NCI-H226 (cell line): Measurements from ENCODE around the gene TESK2.

ENCODE experiments used
- DNase-seq: peaks from one replicate; pipeline ENCODE4 v3.0.0-alpha.2; 2015

TESK2 gene

GRCh38 chr1:45364294-45364693, 126.7 kb downstream of the TESK2 start:
- DNase-seq: no peak

GRCh38 chr1:45360981-45361380, 130.0 kb downstream of the TESK2 start:
- DNase-seq: peak; percentile 20

DNA sequence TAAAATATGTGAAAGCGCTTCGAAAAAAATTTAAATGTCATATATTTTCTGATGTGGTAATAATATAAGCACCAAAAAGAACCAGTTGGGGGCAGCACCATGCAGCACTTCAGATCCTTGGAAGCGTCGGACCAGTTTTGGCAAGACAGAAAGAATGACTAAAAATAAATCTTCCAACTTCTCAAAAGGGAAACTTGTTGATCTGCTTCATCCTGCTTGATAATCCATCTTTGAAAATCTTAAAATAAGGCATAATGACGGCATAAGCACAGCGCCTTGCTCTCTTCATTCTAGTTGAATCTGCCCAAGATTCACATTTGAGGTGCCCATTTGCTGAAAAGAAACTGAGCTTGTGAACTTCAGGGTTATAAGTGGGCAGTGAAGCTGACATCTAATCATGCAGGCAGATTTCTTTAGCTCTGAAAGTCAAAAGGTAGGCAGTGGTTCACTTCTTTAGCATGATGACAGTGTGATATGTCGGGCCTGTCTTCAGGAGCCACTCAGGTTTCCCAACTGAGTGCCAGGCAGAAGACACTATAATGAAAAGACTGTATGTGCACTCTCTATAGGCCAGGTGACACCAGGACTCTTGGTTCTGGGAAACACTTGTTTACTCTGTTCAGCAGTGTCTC, 131.0 kb downstream of the TESK2 start:
- DNase-seq: peak; percentile 14

GRCh38 chr1:45356186-45356585, 134.8 kb downstream of the TESK2 start:
- no peak for DNase-seq

DNA sequence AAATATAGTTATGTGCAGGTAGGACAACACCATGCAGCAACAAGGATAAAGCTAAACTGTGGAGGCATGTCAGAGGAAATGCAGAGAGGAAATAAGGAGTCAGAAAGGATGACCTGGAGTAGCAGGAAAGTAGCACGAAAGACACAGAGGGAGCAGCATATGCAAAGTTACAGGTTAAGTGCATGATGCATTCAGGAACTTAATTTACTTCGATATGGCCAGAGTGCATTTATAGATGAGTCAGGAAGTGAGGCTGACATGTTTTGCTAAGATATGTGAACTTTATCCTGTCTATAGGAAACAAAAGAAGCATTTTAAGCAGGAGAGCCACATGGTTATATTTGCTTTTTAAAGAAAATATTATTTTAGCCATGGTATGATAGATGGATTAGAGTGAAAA, 135.3 kb downstream of the TESK2 start:
- DNase-seq: no peak

DNA sequence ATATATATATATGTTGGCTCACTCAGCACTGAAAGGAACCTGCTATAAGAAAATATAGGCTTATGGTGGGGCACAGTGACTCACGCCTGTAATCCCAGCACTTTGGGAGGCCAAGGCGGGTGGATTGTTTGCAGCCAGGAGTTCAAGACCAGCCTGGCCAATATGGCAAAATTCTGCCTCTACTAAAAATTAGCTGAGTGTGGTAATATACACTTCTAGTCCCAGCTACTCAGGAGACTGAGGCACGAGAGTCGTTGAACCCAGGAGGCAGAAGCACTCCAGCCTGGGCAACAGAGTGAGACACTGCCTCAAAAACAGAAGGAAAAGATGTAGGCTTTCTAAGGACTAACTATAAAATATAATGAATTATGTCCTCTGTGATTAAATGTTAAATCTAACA, 136.1 kb downstream of the TESK2 start:
- no peak for DNase-seq

- DNase-seq: no peak
Measured at GRCh38 chr1:45353685-45354084, 137.3 kb downstream of the TESK2 start.

- no peak for DNase-seq
Measured at GRCh38 chr1:45351508-45351907, 139.5 kb downstream of the TESK2 start.

DNA sequence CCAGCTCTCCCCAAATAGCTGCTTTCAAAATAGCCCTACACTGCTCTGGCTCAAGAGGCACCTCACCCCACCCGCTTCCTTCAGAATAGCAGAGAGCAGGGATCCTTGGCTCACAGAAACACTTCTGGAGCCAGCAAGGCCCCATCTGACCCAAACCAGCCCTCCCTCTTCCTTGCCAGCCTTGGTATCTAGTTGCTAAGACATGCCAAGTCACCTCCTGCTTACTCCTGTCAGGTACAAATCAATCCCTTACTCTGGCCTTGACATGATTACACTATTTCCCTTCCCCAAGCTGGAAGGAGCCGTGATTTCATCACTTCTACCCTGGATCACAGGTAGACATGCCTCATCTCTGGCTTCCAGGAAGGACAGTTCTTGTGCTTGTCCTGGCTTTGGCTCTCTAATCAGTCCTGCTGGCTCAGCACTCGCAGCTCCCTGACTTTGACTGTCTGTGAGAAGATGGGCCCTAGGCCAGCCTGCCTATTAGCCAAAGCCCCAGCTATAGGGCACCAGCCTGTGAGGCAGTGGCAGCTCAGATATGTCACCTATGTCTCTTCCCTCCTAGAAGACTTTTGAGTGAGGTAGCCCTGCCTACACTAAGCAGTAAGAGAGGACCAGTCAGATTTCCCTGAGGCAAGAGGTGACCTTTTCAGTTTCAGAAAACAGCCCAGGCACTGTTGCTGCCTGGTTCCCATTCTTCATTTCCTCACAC, 141.8 kb downstream of the TESK2 start:
- DNase-seq: peak; percentile 5

- no peak for DNase-seq
Measured at GRCh38 chr1:45348609-45348965, 142.4 kb downstream of the TESK2 start.

DNA sequence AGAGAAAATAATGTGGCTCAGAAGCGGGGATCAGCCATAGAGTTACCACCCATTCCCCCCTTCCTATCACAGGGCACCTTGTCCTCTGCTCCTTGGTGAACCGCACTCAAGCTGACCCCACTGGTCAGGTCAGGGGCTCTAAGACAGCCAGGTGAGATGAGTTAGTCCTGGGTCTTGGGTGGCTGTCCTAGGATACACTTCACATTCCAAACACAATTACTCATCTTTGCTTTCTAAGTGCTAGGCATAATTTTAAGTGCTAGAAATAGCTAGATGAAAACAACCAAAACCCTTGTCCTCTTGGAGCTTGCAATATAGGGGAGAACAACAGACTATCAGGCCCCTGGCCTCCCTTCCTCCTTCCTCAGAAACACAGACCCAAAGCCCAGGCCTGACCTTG, 142.9 kb downstream of the TESK2 start:
- peak; percentile 36 for DNase-seq

DNA sequence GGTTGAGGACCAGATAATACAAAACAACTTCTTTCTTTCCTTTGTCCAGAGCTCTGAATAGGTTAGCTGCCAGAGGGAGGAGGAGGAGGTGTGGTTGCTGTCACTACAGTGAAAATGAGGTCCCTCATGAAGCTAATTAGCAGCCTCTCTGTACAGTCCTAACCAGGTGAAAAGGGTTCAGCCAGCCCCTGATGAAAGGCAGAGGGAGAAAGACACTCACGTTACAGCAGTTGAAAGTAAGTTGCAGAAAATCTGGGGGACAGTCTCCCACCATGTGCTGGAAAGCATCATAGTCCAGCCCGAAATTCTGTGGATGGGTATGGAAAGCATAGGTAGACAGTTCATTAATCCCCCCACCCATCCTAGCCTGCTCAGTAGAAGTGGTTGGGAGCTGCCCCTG, 144.5 kb downstream of the TESK2 start:
- no peak for DNase-seq

DNA sequence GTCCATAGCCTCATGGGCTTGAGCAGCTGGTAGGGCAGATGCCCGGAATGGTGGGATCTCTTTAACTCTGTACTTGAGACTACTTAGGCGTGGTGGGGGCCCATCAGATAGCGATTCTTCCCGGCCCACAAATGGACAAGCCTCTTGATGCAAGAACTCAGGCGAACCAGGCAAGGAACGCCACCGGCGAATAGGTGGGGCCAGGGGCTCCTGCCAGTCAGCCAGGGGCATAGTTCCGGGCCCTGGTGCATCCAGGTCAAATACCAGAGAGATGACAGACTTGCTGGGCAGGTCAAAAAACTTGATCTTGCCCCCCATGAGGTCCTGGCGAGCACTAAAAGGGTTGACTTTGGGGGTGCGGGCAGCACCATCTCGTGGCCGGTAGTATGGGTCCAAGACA, 145.9 kb downstream of the TESK2 start:
- no peak for DNase-seq

DNA sequence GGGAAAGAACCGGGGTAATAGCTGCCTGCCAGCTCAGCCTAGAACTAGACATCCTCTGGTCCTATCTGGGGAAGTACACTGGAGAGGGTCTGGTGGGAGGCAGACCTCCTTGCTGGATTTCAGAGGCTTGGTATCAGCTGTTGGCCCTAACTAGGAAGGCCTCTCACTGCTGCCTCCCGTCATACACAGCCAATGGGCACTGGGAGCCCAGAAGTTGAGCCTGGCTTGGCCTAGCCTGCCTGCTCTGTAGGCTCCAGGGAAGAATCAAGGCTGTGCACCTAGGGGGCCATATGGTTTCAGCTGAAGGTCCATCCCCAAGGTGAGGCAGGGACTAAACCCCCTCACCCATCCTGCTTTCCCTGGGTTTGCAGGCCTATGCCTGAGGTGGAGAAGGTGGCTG, 146.5 kb downstream of the TESK2 start:
- DNase-seq: no peak

GRCh38 chr1:45340816-45341466, 150.0 kb downstream of the TESK2 start:
- DNase-seq: no peak

- DNase-seq: peak; percentile 92
Measured at GRCh38 chr1:45339789-45340558, 151.0 kb downstream of the TESK2 start, which contains the start of the genes MUTYH and TOE1. MUTYH (minus strand) TSS chr1:45340440; CDS start chr1:45334505, 5,935 bp downstream. TOE1 (plus strand) TSS chr1:45340170; CDS start chr1:45340253, 83 bp downstream.

GRCh38 chr1:45337630-45338325, 153.2 kb downstream of the TESK2 start:
- DNase-seq: no peak

DNA sequence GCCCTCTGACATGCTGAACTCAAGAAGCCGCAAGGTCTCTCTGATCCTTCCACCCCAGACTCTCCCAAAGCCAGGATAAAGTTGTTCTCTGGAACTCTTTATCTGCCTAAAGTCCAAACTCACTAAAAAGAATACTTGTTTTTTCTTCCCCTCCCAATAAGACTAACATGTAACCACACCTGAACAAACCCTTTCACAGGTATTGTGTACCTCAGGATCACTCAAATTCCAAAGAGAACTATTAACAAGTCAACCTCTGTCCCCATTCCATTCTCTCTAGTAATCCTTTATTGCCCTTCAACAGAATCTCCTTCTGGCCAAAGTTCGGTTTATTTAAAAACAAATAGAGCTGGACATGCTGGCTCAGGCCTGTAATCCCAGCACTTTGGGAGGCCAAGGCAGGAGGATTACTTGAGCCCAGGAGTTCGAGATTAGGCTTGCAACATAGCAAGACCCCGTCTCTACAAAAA, 155.1 kb downstream of the TESK2 start:
- no peak for DNase-seq

DNA sequence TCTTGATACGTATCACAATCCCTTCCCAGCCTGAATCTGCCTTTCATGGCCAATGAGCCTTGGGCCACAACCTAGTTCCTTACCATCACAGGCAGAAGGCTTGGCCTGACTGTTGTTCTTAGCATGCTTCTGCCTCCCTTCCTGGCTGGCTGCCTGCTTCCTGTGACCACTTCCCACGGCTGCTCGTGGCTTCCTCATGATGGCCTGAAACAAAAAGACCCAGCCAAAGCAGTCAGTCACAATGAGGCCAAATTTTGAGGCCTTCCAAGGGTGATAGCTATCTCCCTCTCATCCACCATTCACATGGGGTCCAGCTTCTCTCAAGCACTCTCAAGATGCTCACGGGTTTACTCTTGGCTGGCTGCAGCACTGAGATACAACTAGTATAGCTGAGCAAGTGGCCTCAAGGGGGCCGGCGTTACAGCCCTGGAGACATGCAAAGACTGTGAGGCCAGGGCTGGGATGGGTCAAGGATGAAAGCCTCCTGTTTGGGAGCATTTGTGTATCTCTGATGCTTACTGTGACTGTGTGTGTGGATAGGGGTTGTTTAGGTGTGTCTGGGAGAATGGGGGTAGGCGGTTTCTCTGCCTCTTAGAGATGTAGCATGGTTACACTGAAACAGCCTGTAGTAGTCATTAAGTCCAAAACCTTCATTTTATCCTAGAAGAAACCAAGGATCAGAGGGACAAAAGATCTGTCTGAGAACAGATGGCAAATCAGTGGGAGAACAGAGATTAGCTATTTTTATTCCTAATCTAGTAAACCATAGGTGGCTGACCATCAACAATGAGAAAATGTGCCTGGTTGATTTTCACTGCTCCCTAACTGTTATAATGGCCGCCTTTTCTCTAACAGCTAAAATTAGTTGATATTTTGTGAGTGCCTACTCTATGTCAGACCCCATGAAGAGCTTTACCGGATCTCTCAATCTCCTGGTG, 156.4 kb downstream of the TESK2 start:
- DNase-seq: no peak

DNA sequence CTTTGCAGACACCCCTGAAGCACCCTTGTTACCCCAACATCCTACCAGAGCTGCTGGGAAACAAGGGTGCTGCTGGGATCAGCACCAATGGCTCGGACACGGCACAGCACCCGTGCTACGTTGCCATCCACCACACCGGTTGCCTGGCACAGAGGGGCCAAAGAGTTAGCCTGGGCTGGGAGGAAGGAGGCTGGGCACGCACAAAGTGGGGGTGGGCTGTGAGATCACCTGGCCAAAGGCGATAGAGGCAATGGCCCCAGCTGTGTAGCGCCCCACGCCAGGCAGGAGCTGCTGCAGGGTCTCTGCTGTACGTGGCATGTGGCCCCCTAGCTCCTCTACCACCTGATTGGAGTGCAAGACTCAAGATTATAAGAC, 158.6 kb downstream of the TESK2 start:
- no peak for DNase-seq
